Gastroesophageal sphincter (tissue), 4 donors: ENCODE results near the gene ABHD14A. TPM values are rescaled to one million over a fixed set of nuclear protein-coding genes. Genes with fewer than 3 reads are reported as not detected.

Experiments used
- ATAC-seq: fragments of 150-250 bp; one replicate; pipeline ENCODE4 v1.9.1; 2016; ENCODE audit warnings: mild to moderate bottlenecking, moderate library complexity
- H3K27ac ChIP-seq, 4 donors: fragments of 200-600 bp; sonication (generic) in 3 of 4; 1 replicate in 3 of 4; 2 replicates in 1 of 4; pipeline ENCODE4 v1.5.1; 2016 to 2019
- H3K27me3 ChIP-seq: fragments of 200-600 bp; sonication (generic); one replicate; pipeline ENCODE4 v1.5.1; 2019
- H3K36me3 ChIP-seq, 2 donors: fragments of 200-600 bp; sonication (generic); one replicate each; pipeline ENCODE4 v1.5.1; 2019; ENCODE audit warnings: control low read depth in 1 of 2
- H3K4me1 ChIP-seq, 3 donors: fragments of 200-600 bp; sonication (generic); 1 replicate in 2 of 3; 2 replicates in 1 of 3; pipeline ENCODE4 v1.5.1; 2016 to 2019; ENCODE audit warnings: control low read depth in 2 of 3
- H3K4me3 ChIP-seq, 2 donors: fragments of 200-600 bp; sonication (generic); one replicate each; pipeline ENCODE4 v1.5.1; 2019; ENCODE audit warnings: mild to moderate bottlenecking in 1 of 2, moderate library complexity in 1 of 2
- H3K9me3 ChIP-seq, 3 donors: fragments of 200-600 bp; sonication (generic); one replicate each; pipeline ENCODE4 v1.5.1; 2017 to 2019; ENCODE audit warnings: control low read depth in 2 of 3
- EP300 ChIP-seq: sonication (generic); formaldehyde crosslinking; IDR thresholded peaks from one replicate; pipeline ENCODE4 v1.6.1; 2017; ENCODE audit warnings: antibody characterized with exemption, mild to moderate bottlenecking
- POLR2A ChIP-seq, 2 donors: fragments of 450-650 bp; IDR thresholded peaks; one replicate each; pipeline ENCODE4 v1.6.1; 2017; ENCODE audit warnings: antibody characterized with exemption in 2 of 2, mild to moderate bottlenecking in 2 of 2, moderate library complexity in 1 of 2
- POLR2AphosphoS5 ChIP-seq: sonication (generic); formaldehyde crosslinking; IDR thresholded peaks from one replicate; pipeline ENCODE4 v1.6.1; 2017; ENCODE audit warnings: antibody characterized with exemption
- WGBS, 2 donors: methylation state at CpG; one replicate each; pipeline ENCODE4 v1.1.5; 2018; ENCODE audit warnings: low coverage in 1 of 2; 5-methylcytosine and 5-hydroxymethylcytosine counted together
- total RNA-seq, 4 donors: library from RNA; depleted of rRNA; stranded (reverse); fragments of >200 nt; gene quantifications; one replicate each; pipeline ENCODE4 v1.1.0, GENCODE V29; 2016
- TF ChIP-seq, protein P1 (sequence below), 4 experiments: fragments of 200-600 bp in 2 of 4; fragments of 450-650 bp in 2 of 4; sonication (generic) in 1 of 4; IDR thresholded peaks; one replicate each; pipeline ENCODE4 v1.5.1; 2017 to 2019; ENCODE audit warnings: antibody characterized with exemption in 4 of 4, mild to moderate bottlenecking in 2 of 4, moderate library complexity in 2 of 4

ABHD14A gene
- total RNA-seq, 4 donors from 2014 or later, result 12.6 to 20.2 (median 13.8) TPM

DNA sequence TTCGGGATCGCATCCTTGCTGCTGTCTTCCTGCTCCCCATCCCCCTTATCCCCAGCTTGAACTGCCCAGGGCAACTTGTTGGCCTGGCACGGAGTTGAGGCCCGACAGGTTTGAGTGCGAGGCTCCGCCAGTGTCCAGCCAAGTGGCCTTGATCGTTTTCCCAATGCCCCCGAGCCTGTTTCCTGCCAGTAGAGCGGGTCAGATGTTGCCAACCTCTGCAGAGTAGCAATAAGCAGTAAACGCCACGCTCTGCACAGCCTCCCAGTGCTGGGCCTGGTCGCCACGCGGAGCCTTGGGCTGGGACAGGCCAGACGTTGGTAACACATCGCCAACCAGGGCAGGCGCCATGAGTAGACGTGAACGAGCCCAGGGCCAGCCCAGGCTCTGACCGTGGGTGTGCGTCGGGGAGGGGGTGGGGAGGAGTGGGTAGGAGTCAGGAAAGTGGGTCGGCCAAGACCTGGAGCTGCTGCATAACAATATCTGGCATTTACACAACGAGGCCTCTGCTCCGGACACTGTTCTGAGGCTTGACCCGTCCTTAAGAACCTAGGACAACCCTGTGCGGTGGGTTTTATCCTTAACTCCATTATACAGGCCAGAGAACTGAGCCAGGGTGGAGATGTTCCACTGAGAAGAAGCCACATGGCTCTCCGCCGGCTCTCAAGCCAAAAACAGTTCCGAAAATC, 444 bp upstream of the ABHD14A start:
- H3K27me3 ChIP-seq, result no peaks in the 10 kb centered on the region
- peak; percentile 14 for ATAC-seq
- H3K4me3 ChIP-seq, result peak overlapping the region; percentile 68
- TF ChIP-seq, protein P1, sequence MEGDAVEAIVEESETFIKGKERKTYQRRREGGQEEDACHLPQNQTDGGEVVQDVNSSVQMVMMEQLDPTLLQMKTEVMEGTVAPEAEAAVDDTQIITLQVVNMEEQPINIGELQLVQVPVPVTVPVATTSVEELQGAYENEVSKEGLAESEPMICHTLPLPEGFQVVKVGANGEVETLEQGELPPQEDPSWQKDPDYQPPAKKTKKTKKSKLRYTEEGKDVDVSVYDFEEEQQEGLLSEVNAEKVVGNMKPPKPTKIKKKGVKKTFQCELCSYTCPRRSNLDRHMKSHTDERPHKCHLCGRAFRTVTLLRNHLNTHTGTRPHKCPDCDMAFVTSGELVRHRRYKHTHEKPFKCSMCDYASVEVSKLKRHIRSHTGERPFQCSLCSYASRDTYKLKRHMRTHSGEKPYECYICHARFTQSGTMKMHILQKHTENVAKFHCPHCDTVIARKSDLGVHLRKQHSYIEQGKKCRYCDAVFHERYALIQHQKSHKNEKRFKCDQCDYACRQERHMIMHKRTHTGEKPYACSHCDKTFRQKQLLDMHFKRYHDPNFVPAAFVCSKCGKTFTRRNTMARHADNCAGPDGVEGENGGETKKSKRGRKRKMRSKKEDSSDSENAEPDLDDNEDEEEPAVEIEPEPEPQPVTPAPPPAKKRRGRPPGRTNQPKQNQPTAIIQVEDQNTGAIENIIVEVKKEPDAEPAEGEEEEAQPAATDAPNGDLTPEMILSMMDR (IDR thresholded peaks at IDR 0.05), result peak in 1 of 4 experiments; percentile 36
- no peak for TF ChIP-seq POLR2AphosphoS5
- WGBS, 2 donors, result 10% methylated on average over 2 of the region's 30 CpGs; no CpG with 5 or more reads in 1 of the 2 donors
- peaks cover 0 to 11% of the 10 kb centered on the region in 2 donors for H3K36me3 ChIP-seq
- peak overlapping the region; percentile 26 to 96 (median 93) for H3K27ac ChIP-seq
- peaks cover 0 to 43% (median 15%) of the 10 kb centered on the region in 3 donors for H3K4me1 ChIP-seq
- H3K9me3 ChIP-seq, result no peaks in the 10 kb centered on the region

DNA sequence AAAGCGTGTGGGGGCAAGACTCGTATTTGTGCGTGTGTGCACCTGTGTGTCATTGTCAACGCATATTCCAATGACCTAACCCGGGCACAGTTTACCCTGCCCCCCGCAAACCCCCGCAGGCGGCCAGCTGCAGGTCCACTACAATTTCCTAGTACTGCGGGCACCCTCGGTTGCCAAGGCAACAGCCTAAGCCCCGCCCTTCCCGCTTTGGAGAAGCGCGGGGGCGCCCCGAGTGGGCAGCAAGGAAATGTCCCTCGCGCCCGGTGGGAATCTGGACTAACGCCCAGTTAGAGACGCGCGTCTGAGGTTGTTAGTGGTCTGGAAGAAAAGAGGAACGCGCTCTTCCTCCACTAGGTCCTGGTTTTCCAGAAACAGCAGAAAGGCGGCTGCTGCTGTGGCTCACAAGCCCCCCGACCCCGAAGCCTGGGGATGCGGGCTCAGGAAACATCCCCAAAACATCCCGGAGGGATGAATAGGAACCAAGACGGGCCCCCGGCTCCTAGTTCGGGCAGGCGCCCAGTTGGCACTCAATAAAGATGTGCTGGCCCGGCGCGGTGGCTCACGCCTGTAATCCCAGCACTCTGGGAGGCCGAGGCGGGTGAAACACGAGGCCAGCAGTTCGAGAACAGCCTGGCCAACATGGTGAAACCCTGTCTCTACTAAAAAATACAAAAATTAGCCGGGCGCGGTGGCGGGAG, 1.1 kb downstream of the ABHD14A start:
- H3K36me3 ChIP-seq, result peaks cover 0 to 17% of the 10 kb centered on the region in 2 donors
- H3K4me3 ChIP-seq, result peak overlapping the region; percentile 44 to 68
- no peaks in the 10 kb centered on the region for H3K9me3 ChIP-seq
- WGBS, 2 donors, result 66% methylated on average over 13 of the region's 46 CpGs; no CpG with 5 or more reads in 1 of the 2 donors
- ATAC-seq, result peak; percentile 19
- H3K4me1 ChIP-seq, result peaks cover 0 to 43% (median 15%) of the 10 kb centered on the region in 3 donors
- no peaks in the 10 kb centered on the region for H3K27me3 ChIP-seq
- H3K27ac ChIP-seq, result peak overlapping the region in 3 of 4 donors; percentile 93 to 96 (median 93)
- TF ChIP-seq, protein P1 (IDR thresholded peaks at IDR 0.05), result peak in 1 of 4 experiments; percentile 17
- TF ChIP-seq POLR2AphosphoS5 (peak; percentile 32), EP300 (no peak), POLR2A (IDR thresholded peaks at IDR 0.05) (no peak)

DNA sequence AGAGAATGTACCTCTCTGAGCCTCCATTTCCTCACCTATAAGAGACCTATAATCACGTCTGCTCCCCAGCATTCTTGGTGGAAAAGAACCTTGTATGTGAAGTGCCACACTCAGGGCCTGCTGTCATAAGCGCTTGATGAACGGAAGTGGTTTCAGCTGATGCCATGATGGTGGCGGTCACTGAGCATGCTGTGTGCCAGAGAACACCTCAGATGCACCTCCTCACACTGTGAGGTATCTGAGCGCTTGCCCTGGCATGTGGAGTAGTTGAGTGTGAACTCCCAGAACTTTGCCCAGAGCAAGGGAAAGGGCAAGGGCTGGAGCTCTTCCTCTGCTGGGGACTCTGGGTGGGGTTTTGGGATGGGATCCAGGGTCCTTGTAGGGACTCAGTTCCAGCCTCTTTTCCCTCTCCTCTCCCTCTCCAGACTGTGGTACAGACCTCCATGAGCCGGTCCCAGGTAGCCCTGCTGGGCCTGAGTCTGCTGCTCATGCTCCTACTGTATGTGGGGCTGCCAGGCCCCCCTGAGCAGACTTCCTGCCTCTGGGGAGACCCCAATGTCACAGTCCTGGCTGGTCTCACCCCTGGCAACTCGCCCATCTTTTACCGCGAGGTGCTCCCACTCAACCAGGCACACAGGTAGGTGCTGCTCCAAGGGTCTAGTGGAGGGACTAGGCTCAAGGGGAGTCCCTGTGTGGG, 2.7 kb downstream of the ABHD14A start:
- Histone ChIP-seq H3K9me3 (no peaks in the 10 kb centered on the region), H3K4me1 (peaks cover 0 to 54% (median 22%) of the 10 kb centered on the region in 3 donors), H3K4me3 (no peak overlapping the region), H3K36me3 (peaks cover 0 to 12% of the 10 kb centered on the region in 2 donors), H3K27me3 (no peaks in the 10 kb centered on the region), H3K27ac (peak overlapping the region in 3 of 4 donors; percentile 24 to 96 (median 93))
- no peak for ATAC-seq
- TF ChIP-seq POLR2A (IDR thresholded peaks at IDR 0.05) (no peak), EP300 (no peak), POLR2AphosphoS5 (no peak)
- TF ChIP-seq, protein P1 (IDR thresholded peaks at IDR 0.05), result no peak
- 70 to 88% methylated on average over 2 to 3 of the region's 9 CpGs for WGBS, 2 donors

DNA sequence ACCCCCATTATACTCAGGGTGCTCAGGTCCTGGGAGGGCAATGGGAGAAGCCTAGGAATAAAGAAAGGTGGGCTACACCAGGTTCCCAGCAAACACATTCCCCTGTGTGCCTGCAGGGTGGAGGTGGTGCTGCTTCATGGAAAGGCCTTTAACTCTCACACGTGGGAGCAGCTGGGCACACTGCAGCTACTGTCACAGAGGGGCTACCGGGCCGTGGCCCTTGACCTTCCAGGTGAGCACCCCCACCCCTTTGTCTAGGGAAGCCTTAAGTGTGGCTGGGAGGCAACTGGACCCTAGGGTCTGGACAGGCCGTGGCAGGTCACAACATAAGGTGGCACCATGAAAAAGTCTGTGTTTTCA, 3.3 kb downstream of the ABHD14A start:
- peaks cover 0 to 12% of the 10 kb centered on the region in 2 donors for H3K36me3 ChIP-seq
- 80% methylated on average over 3 of the region's 4 CpGs; no CpG with 5 or more reads in 1 of the 2 donors for WGBS, 2 donors
- H3K4me1 ChIP-seq, result peaks cover 0 to 53% (median 21%) of the 10 kb centered on the region in 3 donors

DNA sequence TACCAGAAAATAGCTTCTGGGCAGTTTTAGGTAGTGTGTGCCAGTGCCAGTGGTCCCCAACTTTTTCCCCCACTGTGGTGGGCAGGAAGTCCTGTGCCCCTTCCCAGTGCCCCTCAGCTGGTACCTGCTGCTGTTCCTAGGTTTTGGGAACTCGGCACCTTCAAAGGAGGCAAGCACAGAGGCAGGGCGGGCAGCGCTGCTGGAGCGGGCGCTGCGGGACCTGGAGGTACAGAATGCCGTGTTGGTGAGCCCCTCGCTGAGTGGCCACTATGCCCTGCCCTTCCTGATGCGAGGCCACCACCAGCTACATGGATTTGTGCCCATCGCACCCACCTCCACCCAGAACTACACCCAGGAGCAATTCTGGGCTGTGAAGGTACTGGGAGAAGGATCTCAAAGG, 5.4 kb downstream of the ABHD14A start:
- Histone ChIP-seq H3K27ac (no peak overlapping the region), H3K27me3 (no peaks in the 10 kb centered on the region), H3K4me3 (no peak overlapping the region), H3K9me3 (no peaks in the 10 kb centered on the region), H3K36me3 (peaks cover 0 to 12% of the 10 kb centered on the region in 2 donors), H3K4me1 (peaks cover 0 to 49% (median 18%) of the 10 kb centered on the region in 3 donors)
- no peak for ATAC-seq
- WGBS, 2 donors, result no CpG with 5 or more reads among the region's 10 CpGs
- TF ChIP-seq POLR2AphosphoS5 (no peak), POLR2A (IDR thresholded peaks at IDR 0.05) (no peak), EP300 (no peak)
- TF ChIP-seq, protein P1 (IDR thresholded peaks at IDR 0.05), result no peak

More for the DNA sequence above, 3.3 kb downstream of the ABHD14A start:
- Histone ChIP-seq H3K4me3 (no peak overlapping the region), H3K9me3 (no peaks in the 10 kb centered on the region), H3K27ac (no peak overlapping the region), H3K27me3 (no peaks in the 10 kb centered on the region)
- no peak for TF ChIP-seq POLR2A (IDR thresholded peaks at IDR 0.05)
- no peak for TF ChIP-seq EP300
- no peak for ATAC-seq
